Breast epithelium (tissue), 4 donors: Measurements from ENCODE around the gene CYB5R3. TPM values are rescaled to one million over a fixed set of nuclear protein-coding genes. Genes with fewer than 3 reads are reported as not detected.
A peak's percentile ranks its signal among the peaks of the same experiment; 100 is the strongest.

Source experiments
- DNase-seq, 2 donors: peaks; one replicate each; pipeline ENCODE4 v3.0.0-alpha.2; 2019; ENCODE audit warnings: low spot score in 2 of 2
- H3K27ac ChIP-seq, 2 donors: fragments of 200-600 bp; sonication (generic) in 1 of 2; one replicate each; pipeline ENCODE4 v1.5.1; 2016 to 2019; ENCODE audit warnings: mild to moderate bottlenecking in 1 of 2
- H3K27me3 ChIP-seq, 2 donors: fragments of 200-600 bp; sonication (generic) in 1 of 2; one replicate each; pipeline versions ENCODE4 v1.5.1 to v1.6.0; 2017 to 2019; ENCODE audit warnings: control low read depth in 1 of 2, mild to moderate bottlenecking in 1 of 2
- H3K36me3 ChIP-seq: fragments of 200-600 bp; one replicate; pipeline ENCODE4 v1.5.1; 2019
- H3K4me1 ChIP-seq, 2 donors: fragments of 200-600 bp; sonication (generic); one replicate each; pipeline ENCODE4 v1.5.1; 2016 to 2019; ENCODE audit warnings: control low read depth in 1 of 2
- H3K4me3 ChIP-seq, 3 donors: fragments of 200-600 bp; sonication (generic); 1 replicate in 2 of 3; 2 replicates in 1 of 3; pipeline ENCODE4 v1.5.1; 2016 to 2019; ENCODE audit warnings: mild to moderate bottlenecking in 3 of 3, moderate library complexity in 2 of 3
- H3K9me3 ChIP-seq, 2 donors: fragments of 200-600 bp; sonication (generic) in 1 of 2; one replicate each; pipeline ENCODE4 v1.5.1; 2016 to 2019; ENCODE audit warnings: control low read depth in 1 of 2
- CTCF ChIP-seq, 3 donors: fragments of 450-650 bp; IDR thresholded peaks; one replicate each; pipeline ENCODE4 v1.5.1; 2016 to 2017; ENCODE audit warnings: antibody characterized with exemption in 3 of 3, mild to moderate bottlenecking in 3 of 3, moderate library complexity in 3 of 3
- POLR2A ChIP-seq: fragments of 450-650 bp; IDR thresholded peaks from one replicate; pipeline ENCODE4 v1.6.1; 2016; ENCODE audit warnings: antibody characterized with exemption, mild to moderate bottlenecking, moderate library complexity
- POLR2AphosphoS5 ChIP-seq, 3 donors: sonication (generic); formaldehyde crosslinking; IDR thresholded peaks; one replicate each; pipeline ENCODE4 v1.6.1; 2017; ENCODE audit warnings: antibody characterized with exemption in 3 of 3
- intact Hi-C: fragments of 100-400 bp; cut with DNase I; formaldehyde crosslinking; loops from one replicate; pipeline ENCODE4 v1.15.1; 2023; ENCODE audit warnings: low total_unique reads
- total RNA-seq, 3 donors: library from RNA; depleted of rRNA; stranded (reverse); fragments of >200 nt; gene quantifications; one replicate each; pipeline ENCODE4 v1.1.0, GENCODE V29; 2016

Gene CYB5R3
- total RNA-seq, 3 donors from 2014 or later, result 56.5 to 248 (median 87.5) TPM

- Histone ChIP-seq H3K4me1 (peaks cover 3 to 7% of the 10 kb centered on the region in 2 donors), H3K36me3 (no peaks in the 10 kb centered on the region), H3K27me3 (no peaks in the 10 kb centered on the region), H3K9me3 (no peaks in the 10 kb centered on the region), H3K4me3 (no peak overlapping the region), H3K27ac (peak overlapping the region; percentile 68 to 69)
- intact Hi-C loops, result no loop called here
- TF ChIP-seq POLR2AphosphoS5 (IDR thresholded peaks at IDR 0.05), result no peak
- TF ChIP-seq POLR2A, result no peak
- TF ChIP-seq CTCF (IDR thresholded peaks at IDR 0.05), result no peak
- peak in 1 of 2 donors; percentile 56 for DNase-seq
These were observed 16.0 kb upstream of the CYB5R3 start for GRCh38 chr22:42664976-42665831.

GRCh38 chr22:42661985-42662831 lies 13.0 kb upstream of the CYB5R3 start:
- Histone ChIP-seq H3K27ac (peak overlapping the region; percentile 9 to 48), H3K4me3 (peak overlapping the region; percentile 37 to 67 (median 49)), H3K27me3 (no peaks in the 10 kb centered on the region), H3K9me3 (no peaks in the 10 kb centered on the region), H3K36me3 (no peaks in the 10 kb centered on the region), H3K4me1 (peaks cover 3 to 7% of the 10 kb centered on the region in 2 donors)
- intact Hi-C loops, result no loop called here
- peak; percentile 64 to 82 for DNase-seq
- no peak for TF ChIP-seq POLR2A
- peak; percentile 84 to 92 (median 91) for TF ChIP-seq CTCF (IDR thresholded peaks at IDR 0.05)
- TF ChIP-seq POLR2AphosphoS5 (IDR thresholded peaks at IDR 0.05), result no peak

GRCh38 chr22:42656578-42656977 lies 7.4 kb upstream of the CYB5R3 start:
- Histone ChIP-seq H3K27ac (no peak overlapping the region), H3K27me3 (no peaks in the 10 kb centered on the region), H3K4me3 (no peak overlapping the region), H3K36me3 (no peaks in the 10 kb centered on the region), H3K4me1 (no peaks in the 10 kb centered on the region), H3K9me3 (no peaks in the 10 kb centered on the region)
- no peak for DNase-seq
- intact Hi-C loops, result no loop called here
- TF ChIP-seq POLR2A (no peak), CTCF (IDR thresholded peaks at IDR 0.05) (no peak), POLR2AphosphoS5 (IDR thresholded peaks at IDR 0.05) (no peak)

GRCh38 chr22:42655693-42656092 lies 6.5 kb upstream of the CYB5R3 start:
- TF ChIP-seq POLR2A (no peak), CTCF (IDR thresholded peaks at IDR 0.05) (no peak), POLR2AphosphoS5 (IDR thresholded peaks at IDR 0.05) (no peak)
- no peaks in the 10 kb centered on the region for H3K36me3 ChIP-seq
- H3K4me3 ChIP-seq, result no peak overlapping the region
- DNase-seq, result no peak
- H3K4me1 ChIP-seq, result no peaks in the 10 kb centered on the region
- no peaks in the 10 kb centered on the region for H3K9me3 ChIP-seq
- intact Hi-C loops, result no loop called here
- no peak overlapping the region for H3K27ac ChIP-seq
- H3K27me3 ChIP-seq, result no peaks in the 10 kb centered on the region
